Uterus (tissue), 4 donors: ENCODE results near the gene MTSS2. TPM values are rescaled to one million over a fixed set of nuclear protein-coding genes. Genes with fewer than 3 reads are reported as not detected.
A peak's percentile ranks its signal among the peaks of the same experiment; 100 is the strongest.

ENCODE experiments used
- DNase-seq, 2 donors: peaks; one replicate each; pipeline ENCODE4 v3.0.0-alpha.2; 2019 to 2020
- H3K27ac ChIP-seq, 2 donors: fragments of 200-600 bp; sonication (generic); 1 replicate in 1 of 2; 2 replicates in 1 of 2; pipeline ENCODE4 v1.5.1; 2016 to 2018
- H3K27me3 ChIP-seq, 2 donors: fragments of 200-600 bp; sonication (generic); one replicate each; pipeline ENCODE4 v1.5.1; 2018 to 2019; ENCODE audit warnings: control low read depth in 1 of 2
- H3K36me3 ChIP-seq, 2 donors: fragments of 200-600 bp; sonication (generic); one replicate each; pipeline ENCODE4 v1.5.1; 2019; ENCODE audit warnings: control low read depth in 1 of 2
- H3K4me1 ChIP-seq, 2 donors: fragments of 200-600 bp; sonication (generic); one replicate each; pipeline ENCODE4 v1.5.1; 2018 to 2019; ENCODE audit warnings: control low read depth in 1 of 2
- H3K4me3 ChIP-seq, 2 donors: fragments of 200-600 bp; sonication (generic); 1 replicate in 1 of 2; 2 replicates in 1 of 2; pipeline ENCODE4 v1.5.1; 2018 to 2019; ENCODE audit warnings: mild to moderate bottlenecking in 1 of 2
- H3K9me3 ChIP-seq, 2 donors: fragments of 200-600 bp; sonication (generic); one replicate each; pipeline ENCODE4 v1.5.1; 2019; ENCODE audit warnings: control low read depth in 1 of 2
- POLR2A ChIP-seq, 2 donors: fragments of 450-650 bp; IDR thresholded peaks; one replicate each; pipeline ENCODE4 v1.6.1; 2016; ENCODE audit warnings: antibody characterized with exemption in 2 of 2, mild to moderate bottlenecking in 1 of 2, moderate library complexity in 1 of 2
- intact Hi-C: fragments of 100-400 bp; cut with DNase I; formaldehyde crosslinking; loops from one replicate; pipeline ENCODE4 v1.15.1; 2023; ENCODE audit warnings: low total_unique reads
- total RNA-seq, 4 donors: library from RNA; depleted of rRNA in 3 of 4; stranded (reverse); fragments of >200 nt in 3 of 4; gene quantifications; one replicate each; pipeline versions ENCODE4 v1.1.0 to v1.2.4, GENCODE V29; 2014 to 2023
- TF ChIP-seq, protein P1 (sequence below), 4 experiments: fragments of 200-600 bp in 2 of 4; fragments of 450-650 bp in 2 of 4; sonication (generic) in 2 of 4; IDR thresholded peaks; one replicate each; pipeline ENCODE4 v1.5.1; 2016 to 2019; ENCODE audit warnings: antibody characterized with exemption in 4 of 4, mild to moderate bottlenecking in 2 of 4, moderate library complexity in 1 of 4
- donor health status: DM: yes; HTN: yes; CAD: no.

The MTSS2 gene
- total RNA-seq, 4 donors from 2014 or later: 11.2 to 142 (median 18.2) TPM

DNA sequence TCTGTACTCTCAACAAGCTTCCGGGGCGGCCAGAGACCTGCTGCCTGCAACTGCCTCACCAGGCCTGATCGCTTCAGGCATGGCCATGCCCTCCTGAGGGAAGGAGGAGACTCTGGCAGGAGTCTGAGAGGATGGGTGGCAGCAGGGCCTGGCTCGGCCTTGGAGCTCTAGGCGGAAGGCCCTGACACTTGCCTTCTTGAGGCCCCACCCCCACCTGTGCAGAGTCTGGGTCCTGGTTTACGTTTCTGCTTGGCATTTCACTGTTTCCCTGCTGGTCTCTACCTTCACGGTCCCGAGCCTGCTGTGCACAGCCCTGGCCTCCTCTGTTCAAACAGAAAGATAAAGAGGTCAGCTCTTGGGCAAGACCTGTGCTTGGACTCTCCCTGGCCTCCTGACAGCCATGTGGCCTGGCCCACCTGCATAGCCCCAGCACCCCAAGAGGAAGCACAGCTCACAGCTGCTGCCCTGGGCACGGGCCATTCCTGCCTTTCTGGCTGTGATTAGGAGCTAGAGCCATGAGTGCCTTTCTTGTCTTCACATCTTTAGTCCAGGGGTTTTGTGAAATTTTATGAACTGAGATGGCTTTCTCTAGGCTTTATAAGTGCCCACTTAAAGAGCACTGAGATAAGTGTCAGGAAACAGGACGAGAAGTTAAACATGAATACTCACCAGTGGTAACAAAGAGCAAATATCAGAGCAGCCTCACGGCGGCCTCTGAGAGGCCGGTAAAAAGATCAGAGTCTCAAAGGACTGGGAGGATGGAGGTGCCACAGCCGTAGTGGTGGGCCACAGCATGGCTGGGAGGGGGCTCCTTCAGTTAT is 25.6 kb upstream of the MTSS2 start:
- Histone ChIP-seq H3K4me1 (peaks cover 22 to 25% of the 10 kb centered on the region in 2 donors), H3K9me3 (no peaks in the 10 kb centered on the region), H3K4me3 (no peak overlapping the region), H3K36me3 (no peaks in the 10 kb centered on the region), H3K27ac (peak overlapping the region; percentile 94 to 96), H3K27me3 (no peaks in the 10 kb centered on the region)
- TF ChIP-seq POLR2A (IDR thresholded peaks at IDR 0.05): no peak
- TF ChIP-seq, protein P1, sequence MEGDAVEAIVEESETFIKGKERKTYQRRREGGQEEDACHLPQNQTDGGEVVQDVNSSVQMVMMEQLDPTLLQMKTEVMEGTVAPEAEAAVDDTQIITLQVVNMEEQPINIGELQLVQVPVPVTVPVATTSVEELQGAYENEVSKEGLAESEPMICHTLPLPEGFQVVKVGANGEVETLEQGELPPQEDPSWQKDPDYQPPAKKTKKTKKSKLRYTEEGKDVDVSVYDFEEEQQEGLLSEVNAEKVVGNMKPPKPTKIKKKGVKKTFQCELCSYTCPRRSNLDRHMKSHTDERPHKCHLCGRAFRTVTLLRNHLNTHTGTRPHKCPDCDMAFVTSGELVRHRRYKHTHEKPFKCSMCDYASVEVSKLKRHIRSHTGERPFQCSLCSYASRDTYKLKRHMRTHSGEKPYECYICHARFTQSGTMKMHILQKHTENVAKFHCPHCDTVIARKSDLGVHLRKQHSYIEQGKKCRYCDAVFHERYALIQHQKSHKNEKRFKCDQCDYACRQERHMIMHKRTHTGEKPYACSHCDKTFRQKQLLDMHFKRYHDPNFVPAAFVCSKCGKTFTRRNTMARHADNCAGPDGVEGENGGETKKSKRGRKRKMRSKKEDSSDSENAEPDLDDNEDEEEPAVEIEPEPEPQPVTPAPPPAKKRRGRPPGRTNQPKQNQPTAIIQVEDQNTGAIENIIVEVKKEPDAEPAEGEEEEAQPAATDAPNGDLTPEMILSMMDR (IDR thresholded peaks at IDR 0.05): no peak
- intact Hi-C loops: no loop called here
- DNase-seq: no peak

GRCh38 chr16:70710422-70711210 is 24.8 kb upstream of the MTSS2 start:
- no peaks in the 10 kb centered on the region for H3K27me3 ChIP-seq
- H3K4me3 ChIP-seq: no peak overlapping the region
- peaks cover 19 to 24% of the 10 kb centered on the region in 2 donors for H3K4me1 ChIP-seq
- intact Hi-C loops: no loop called here
- H3K36me3 ChIP-seq: no peaks in the 10 kb centered on the region
- TF ChIP-seq, protein P1 (IDR thresholded peaks at IDR 0.05): no peak
- no peak for TF ChIP-seq POLR2A (IDR thresholded peaks at IDR 0.05)
- H3K27ac ChIP-seq: peak overlapping the region; percentile 94 to 96
- H3K9me3 ChIP-seq: no peaks in the 10 kb centered on the region
- DNase-seq: no peak

GRCh38 chr16:70709942-70710341 is 24.1 kb upstream of the MTSS2 start:
- no peaks in the 10 kb centered on the region for H3K36me3 ChIP-seq
- peak overlapping the region; percentile 94 to 96 for H3K27ac ChIP-seq
- intact Hi-C loops: no loop called here
- DNase-seq: no peak
- no peak for TF ChIP-seq POLR2A (IDR thresholded peaks at IDR 0.05)
- TF ChIP-seq, protein P1 (IDR thresholded peaks at IDR 0.05): no peak
- H3K4me1 ChIP-seq: peaks cover 15 to 18% of the 10 kb centered on the region in 2 donors
- H3K27me3 ChIP-seq: no peaks in the 10 kb centered on the region
- no peaks in the 10 kb centered on the region for H3K9me3 ChIP-seq
- H3K4me3 ChIP-seq: no peak overlapping the region

DNA sequence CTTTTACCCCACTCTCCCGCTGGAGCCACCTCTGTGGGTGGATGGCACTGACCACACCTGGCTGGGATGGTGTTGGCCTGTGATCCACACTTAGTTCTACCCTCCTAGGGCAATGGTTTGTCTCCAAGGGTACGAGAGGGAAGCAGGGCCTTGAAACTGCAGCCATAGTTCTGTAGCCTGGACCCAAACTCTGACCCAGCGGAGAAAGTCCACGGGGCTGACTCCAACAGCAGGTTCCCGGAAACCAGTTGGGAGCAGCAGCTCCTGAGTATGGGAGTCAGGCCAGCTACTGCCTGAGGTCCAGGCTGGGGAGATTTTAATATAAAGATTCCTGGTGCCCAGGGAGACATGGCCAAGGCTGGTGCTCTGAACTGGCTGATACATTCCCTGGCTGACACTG is 23.6 kb upstream of the MTSS2 start:
- intact Hi-C loops: no loop called here
- Histone ChIP-seq H3K4me1 (peaks cover 10 to 15% of the 10 kb centered on the region in 2 donors), H3K27me3 (no peaks in the 10 kb centered on the region), H3K36me3 (no peaks in the 10 kb centered on the region), H3K27ac (peak overlapping the region; percentile 94 to 96), H3K4me3 (no peak overlapping the region), H3K9me3 (no peaks in the 10 kb centered on the region)
- DNase-seq: no peak
- no peak for TF ChIP-seq POLR2A (IDR thresholded peaks at IDR 0.05)
- TF ChIP-seq, protein P1 (IDR thresholded peaks at IDR 0.05): no peak
